ENCODE results near the gene OIP5. TPM values are rescaled to one million over a fixed set of nuclear protein-coding genes. Genes with fewer than 3 reads are reported as not detected.
"Not testable (repeated sequence)": the region's sequence is repeated elsewhere in the genome, so short reads cannot be mapped to it uniquely, and the experiment has no call there.

Gene OIP5
- polyA plus RNA-seq, 3 donors, result 7.2 to 12.2 (median 10.5) TPM

DNA sequence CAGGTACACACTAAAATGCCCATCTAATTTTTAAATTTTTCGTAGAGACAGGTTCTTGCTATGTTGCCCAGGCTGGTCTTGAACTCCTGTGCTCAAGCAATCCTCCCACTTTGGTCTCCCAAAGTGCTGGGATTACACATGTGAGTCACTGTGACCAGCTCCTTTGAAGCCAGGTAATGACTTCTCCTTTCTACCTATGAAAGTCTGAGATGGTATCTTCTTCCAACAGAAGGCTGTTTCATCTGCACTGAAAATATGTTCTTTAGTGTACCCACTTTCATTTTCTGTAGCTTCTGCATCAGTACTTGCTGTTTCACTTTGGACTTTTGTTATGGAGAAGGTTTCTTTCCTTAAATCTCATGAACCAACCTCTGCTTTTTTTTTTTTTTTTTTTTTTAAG, 8.8 kb downstream of the OIP5 start:
- DNase-seq (ENCODE audit: extremely low read depth in 1 of 11, low read depth in 9 of 11, low spot score in 4 of 11), result no peak

DNA sequence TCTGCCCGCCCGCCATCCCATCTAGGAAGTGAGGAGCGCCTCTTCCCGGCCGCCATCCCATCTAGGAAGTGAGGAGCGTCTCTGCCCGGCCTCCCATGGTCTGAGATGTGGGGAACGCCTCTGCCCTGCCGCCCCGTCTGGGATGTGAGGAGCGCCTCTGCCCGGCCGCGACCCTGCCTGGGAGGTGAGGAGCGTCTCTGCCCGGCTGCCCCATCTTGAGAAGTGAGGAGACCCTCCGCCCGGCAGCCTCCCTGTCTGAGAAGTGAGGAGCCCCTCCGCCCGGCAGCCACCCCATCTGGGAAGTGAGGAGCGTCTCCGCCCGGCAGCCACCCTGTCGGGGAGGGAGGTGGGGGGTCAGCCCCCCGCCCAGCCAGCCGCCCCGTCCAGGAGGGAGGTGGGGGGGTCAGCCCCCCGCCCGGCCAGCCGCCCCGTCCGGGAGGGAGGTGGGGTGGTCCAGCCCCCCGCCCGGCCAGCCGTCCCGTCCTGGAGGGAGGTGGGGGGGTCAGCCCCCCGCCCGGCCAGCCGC, 11.5 kb downstream of the OIP5 start:
- DNase-seq (ENCODE audit: extremely low read depth in 1 of 11, low read depth in 9 of 11, low spot score in 4 of 11), result not testable (repeated sequence)

DNA sequence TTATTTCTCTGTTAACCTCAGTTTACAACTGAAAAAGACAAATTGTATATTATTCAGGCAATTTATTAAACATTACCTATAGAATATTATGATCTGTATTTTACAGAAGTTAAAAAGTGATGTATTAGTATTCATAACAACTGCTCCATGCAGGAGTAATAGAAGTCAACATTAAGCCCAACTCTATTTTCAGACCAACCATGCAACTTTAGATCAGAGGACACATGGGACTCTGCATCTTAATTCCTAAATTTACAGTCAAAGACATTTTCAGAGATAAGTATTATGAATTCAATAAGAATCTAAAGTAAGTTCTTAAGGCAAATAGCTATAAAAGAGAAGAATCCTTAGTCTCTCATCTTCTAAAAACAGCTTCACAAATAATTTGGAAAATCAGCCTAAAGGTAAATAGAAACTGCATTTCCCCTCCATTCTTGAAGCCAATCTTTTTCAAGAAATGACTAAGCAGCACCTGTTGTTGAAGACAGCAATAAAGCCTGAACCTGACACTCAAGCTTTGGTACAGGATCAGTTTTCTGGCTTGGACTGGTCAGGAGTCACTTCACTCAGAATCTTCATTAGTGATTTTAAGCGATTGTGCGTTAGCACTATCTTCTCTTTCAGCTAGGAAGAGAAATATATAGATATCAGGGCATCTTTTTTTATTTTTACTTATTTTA, 23.0 kb downstream of the OIP5 start:
- no peak for DNase-seq (ENCODE audit: extremely low read depth in 1 of 11, low read depth in 9 of 11, low spot score in 4 of 11)

DNA sequence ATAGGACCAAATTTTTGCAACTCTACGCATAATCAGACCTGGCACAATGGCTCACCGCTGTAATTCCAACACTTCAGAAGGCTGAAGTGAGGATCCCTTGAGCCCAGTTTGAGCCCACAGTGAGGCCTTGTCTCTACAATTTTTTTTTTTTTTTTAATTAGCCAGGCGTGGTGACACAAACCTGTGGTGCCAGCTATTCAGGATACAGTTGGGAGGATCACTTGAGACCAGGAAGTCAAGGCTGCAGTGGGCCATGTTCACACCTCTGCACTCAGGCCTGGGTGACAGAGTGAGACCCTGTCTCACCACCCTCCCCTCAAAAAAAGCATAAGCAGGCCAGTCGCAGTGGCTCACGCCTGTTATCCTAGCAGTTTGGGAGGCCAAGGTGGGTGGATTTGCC, 24.7 kb downstream of the OIP5 start:
- DNase-seq (ENCODE audit: extremely low read depth in 1 of 11, low read depth in 9 of 11, low spot score in 4 of 11), result no peak

DNA sequence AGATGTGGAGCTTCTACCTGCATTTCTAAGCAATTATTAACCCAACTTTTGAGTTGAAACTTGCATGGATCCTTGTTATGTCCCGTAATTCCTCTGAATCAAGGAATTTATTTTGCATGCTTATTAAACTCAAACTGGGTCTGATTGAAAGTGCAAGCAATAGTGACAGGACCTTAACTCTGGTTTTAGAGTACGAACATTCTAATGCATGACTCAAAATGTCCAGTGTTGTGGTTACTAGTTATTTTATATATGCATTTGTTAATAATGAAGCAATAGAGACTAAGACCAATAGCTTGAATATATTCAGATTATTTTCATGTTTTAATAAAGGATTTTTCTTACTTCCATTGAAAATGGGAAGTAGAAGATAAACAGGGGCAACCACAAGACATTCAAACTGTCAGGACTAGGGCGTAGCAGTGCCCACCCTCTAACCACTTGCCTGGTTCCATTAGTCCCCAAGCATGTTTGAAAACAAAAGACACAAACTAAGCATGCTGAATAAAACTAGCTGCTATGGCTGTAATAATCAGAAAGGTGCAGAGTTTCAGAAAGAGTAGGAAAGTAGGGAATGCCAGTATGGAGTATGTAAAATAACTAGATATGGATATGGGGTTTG, 28.1 kb downstream of the OIP5 start:
- no peak for DNase-seq (ENCODE audit: extremely low read depth in 1 of 11, low read depth in 9 of 11, low spot score in 4 of 11)

DNA sequence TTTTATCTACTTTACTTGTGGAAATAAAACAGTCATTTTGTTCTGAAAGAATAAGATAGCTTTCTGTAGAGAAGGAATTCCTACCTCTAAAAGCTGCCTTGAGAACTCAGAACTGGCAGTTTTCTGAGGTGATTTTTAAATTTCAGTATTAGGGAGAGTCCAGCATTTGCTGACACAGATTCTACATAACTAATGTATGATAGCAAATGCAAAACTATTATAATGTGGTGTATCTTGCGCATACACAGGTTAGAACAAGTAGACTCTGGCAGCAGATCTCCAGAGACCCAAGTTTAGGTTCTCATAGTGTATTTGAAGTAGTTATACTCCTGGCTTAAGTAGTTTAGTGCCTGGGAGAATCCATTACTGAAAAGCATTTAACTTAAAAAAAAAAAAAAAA, 30.8 kb downstream of the OIP5 start:
- no peak for DNase-seq (ENCODE audit: extremely low read depth in 1 of 11, low read depth in 9 of 11, low spot score in 4 of 11)

DNA sequence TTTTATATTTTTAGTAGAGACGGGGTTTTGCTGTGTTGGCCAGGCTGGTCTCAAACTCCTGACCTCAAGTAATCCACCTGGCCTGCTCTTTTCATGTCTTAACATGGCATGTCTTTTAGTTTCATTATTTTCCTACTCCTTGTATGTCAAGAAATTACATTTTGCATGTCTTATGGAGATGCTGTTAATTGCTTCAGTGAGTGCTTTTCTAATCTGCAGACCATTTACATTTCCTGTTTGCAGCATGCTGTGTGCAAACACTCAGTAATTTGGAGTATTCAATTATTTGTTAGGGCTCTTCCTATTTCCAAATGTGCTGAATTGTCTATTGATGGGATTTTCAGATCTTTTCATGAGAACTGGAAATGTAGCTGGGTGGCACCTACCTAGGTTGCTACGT, 31.3 kb downstream of the OIP5 start:
- DNase-seq (ENCODE audit: extremely low read depth in 1 of 11, low read depth in 9 of 11, low spot score in 4 of 11), result not testable (repeated sequence)

DNA sequence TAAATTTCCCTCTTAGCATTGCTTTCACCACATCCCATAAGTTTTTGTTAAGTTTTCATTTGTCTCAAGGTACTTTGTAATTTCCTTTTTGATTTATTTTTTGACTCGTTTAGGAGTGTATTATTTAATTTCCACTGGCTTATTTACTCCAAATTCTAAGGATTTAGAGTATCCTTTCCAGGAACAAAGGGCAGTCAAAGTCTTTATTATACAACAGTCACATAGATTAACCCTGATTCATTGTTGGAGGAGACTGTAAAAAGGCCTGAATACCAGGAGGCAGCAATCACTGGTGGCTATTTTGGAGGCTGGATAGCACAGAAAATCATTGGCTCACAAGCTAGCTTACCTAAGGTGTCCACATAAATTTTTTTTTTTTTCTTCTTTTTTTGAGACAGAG, 39.9 kb downstream of the OIP5 start:
- no peak for DNase-seq (ENCODE audit: extremely low read depth in 1 of 11, low read depth in 9 of 11, low spot score in 4 of 11)

DNA sequence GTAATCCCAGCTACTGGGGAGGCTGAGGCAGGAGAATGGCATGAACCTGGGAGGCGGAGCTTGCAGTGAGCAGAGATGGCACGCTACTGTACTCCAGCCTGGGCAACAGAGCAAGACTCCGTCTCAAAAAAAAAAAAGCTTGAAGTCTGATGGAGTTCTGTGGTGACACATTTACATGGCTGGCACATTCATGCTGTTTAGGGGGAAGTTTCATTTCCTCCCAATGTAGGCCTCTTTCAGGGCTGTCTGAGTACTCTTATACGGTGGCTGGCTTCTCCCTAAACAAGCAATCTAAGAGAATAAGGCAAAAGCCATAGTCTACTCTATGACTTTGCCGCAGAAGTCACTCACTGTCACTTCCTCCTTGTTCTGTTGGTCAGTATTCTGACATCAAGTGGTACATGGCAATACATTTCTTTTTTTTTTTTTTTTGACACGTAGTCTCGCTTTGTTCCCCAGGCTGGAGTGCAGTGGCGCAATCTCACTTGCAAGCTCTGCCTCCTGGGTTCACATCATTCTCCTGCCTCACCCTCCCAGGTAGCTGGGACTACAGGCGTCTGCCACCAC, 41.2 kb downstream of the OIP5 start:
- no peak for DNase-seq (ENCODE audit: extremely low read depth in 1 of 11, low read depth in 9 of 11, low spot score in 4 of 11)

DNA sequence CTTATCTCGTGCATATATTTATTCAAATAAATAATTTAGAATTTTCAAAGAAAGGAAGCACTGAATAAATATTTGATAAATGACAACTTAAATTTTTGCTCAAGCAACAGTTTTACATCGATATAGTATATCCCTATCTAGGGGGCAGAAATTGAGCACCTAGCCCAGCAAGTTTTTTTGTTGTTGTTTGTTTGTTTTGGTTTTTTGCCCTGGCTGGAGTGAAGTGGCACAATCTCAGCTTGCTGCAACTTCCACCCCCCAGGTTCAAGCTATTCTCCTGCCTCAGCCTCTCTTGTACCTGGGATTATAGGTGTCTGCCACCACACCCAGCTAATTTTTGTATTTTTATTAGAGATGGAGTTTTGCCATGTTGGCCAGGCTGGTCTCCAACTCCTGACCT, 42.4 kb downstream of the OIP5 start:
- DNase-seq (ENCODE audit: extremely low read depth in 1 of 11, low read depth in 9 of 11, low spot score in 4 of 11), result no peak

DNA sequence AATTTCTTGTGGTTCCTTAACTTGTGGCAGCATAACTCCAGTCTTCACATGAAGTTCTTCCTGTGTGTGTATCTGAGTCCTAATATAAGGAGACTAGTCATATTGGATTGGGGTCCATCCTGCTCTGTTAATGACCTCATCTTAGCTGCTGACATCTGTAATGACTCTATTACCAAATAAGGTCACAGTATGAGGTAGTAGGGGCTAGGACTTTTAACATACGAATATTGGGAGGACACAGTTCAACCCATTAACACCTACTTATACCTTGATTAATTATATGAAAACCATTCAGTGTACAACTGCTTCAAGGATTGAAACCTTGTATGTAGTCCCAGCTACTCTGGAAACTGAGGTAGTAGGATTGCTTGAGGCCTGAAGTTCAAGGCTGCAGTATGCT, 43.9 kb downstream of the OIP5 start:
- DNase-seq (ENCODE audit: extremely low read depth in 1 of 11, low read depth in 9 of 11, low spot score in 4 of 11), result no peak

DNA sequence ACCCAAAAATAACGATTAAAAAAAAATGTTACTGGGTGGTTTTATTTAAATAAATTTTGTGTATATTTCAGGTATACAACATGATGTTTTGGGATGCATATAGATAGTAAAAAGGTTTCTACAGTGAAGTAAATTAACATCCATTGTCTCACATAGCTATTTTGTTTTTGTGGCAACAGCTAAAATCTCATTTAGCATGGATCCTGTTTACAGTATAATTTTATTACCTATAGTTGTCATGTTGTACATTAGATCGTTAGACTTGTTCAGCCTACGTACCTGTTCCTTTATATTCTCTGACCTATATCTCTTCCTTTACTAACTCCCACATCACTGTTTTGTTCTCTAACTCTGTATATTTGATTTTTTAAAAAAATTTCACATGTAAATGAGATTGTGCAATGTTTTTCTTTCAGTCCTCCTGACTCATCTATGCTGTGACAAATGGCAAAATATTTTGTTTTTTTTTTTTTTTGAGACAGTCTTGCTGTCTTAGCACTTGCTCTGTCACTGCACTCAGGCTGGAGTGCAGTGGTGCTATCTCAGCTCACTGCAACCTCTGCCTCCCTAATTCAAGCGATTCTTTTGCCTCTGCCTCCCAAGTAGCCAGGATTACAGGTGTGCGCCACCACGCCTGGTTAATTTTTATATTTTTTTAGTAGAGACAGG, 45.6 kb downstream of the OIP5 start:
- DNase-seq (ENCODE audit: extremely low read depth in 1 of 11, low read depth in 9 of 11, low spot score in 4 of 11), result no peak

DNA sequence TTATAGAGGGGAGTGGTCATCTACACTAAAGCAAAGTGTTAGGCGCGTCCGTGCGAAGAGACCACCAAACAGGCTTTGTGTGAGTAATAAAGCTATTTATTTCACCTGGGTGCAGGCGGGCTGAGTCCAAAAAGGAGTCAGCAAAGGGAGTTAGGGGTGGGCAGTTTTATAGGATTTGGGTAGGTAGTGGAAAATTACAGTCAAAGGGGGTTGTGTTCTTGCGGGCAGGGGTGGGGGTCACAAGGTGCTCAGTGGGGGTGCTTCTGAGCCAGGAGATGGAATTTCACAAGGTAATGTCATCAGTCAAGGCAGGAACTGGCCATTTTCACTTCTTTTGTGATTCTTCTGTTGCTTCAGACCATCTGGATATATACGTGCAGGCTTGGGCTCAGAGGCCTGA, 47.1 kb downstream of the OIP5 start:
- DNase-seq (ENCODE audit: extremely low read depth in 1 of 11, low read depth in 9 of 11, low spot score in 4 of 11), result no peak

DNA sequence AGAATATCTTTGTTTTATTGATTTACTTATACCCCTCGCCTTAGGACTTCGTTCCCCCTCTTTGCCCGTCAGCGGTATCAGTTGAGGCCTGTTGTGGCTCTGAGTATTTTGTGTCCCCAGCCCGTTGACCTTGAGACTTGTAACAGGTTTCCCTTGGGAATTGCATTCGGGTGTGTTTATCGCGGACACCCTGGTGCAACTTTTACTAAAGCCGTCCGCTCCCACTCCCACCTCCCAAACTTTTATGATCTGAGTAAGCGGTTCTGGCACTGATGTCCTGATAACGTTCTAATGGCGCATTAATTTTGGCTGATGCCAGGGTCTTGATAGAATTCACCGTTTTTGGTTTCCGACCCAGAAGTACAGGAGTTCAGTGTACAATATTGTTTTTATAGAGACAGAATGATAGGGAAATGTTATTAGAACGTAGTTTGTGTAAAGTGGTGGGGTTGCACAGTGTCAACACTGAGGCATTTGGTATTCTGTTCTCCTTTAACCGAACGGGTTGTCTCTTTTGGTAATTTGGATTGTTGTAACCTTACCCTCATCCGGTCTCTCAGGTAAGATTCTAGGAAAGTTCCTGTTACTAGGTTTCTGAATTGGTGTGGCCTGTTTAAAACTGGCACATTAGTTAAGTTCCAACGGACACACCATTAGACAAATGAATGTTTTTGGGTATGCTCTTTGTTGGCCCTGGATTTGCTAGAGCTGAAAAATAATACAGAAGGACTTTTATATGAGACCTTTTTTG, 47.8 kb downstream of the OIP5 start:
- DNase-seq (ENCODE audit: extremely low read depth in 1 of 11, low read depth in 9 of 11, low spot score in 4 of 11), result peak in 6 of 11 donors; percentile 5 to 35 (median 14)

DNA sequence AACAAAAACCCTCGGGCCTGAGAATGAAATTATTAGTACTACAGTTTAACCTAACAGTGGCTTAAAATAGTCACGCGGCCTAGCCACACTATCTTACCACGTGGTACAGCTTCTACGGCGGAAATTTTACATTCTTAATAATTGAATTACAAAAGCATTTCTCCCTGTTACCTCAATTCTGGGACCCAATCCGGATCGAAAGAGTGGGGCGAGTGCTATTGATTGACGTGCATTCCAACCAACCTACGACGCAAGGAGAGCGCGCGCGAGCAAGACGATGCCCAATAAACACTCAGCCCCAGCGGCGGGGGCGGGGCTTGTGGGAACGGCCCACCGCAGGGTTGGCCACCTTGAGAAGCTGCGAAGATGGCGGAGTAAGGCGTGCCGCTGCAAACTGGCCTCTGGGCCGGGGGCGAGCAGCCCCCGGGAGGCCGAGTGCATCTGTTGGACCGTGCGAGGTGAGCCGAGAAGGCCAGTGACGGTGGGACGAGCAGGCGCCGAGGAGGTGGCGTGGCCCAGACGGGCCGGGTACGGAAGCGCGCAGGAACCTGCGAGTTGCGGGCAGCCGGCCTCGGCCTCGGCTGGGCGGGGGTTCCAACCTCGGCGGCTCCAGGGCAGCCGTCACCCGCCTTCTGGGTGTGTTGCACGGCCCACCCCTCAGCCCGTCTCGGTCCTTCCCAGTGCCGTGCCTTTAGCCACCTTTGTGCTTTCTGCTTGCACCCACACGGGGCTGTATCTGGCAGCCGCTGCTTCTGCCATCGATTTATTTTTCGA, 48.6 kb downstream of the OIP5 start:
- DNase-seq (ENCODE audit: extremely low read depth in 1 of 11, low read depth in 9 of 11, low spot score in 4 of 11), result peak; percentile 96 to 99 (median 99)

DNA sequence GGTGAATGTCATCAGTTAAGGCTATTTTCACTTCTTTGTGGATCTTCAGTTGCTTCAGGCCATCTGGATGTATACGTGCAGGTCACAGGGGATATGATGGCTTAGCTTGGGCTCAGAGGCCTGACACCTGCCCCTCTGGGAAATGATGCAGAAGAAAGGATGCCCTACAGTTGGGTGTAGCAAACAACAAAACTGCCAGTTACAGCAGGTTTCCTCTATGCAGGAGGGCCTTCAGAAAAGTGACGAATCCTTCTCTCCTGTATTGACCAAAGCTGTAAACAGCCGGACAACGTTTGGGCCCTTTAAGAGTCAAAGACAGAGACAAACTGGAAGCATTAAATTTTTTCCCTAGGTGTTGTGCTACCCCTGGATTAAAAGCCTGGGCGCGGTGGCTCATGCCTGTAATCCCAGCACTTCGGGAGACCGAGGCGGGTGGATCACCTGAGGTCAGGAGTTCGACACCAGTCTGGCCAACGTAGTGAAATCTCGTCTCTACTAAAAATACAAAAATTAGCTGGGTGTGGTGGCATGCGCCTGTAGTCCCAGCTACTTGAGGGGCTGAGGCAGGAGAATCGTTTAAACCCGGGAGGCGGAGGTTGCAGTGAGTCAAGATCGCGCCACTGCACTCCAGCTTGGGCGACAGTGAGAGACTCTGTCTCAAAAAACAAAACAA, 49.3 kb downstream of the OIP5 start:
- DNase-seq (ENCODE audit: extremely low read depth in 1 of 11, low read depth in 9 of 11, low spot score in 4 of 11), result not testable (repeated sequence)

DNA sequence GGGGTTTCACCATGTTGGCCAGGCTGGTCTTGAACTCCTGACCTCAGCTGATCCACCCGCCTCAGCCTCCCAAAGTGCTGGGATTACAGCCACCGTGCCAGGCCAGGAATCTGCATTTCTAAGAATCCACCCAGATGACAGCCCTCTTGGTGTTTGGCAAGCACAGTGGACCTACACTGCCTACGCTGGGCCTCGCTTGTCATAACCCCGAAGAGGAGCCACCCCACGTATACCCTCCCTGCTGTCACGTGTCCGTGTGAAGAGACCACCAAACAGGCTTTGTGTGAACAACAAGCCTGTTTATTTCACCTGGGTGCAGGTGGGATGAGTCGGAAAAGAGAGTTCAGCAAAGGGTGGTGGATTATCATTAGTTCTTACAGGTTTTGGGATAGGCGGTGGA, 50.0 kb downstream of the OIP5 start:
- DNase-seq (ENCODE audit: extremely low read depth in 1 of 11, low read depth in 9 of 11, low spot score in 4 of 11), result not testable (repeated sequence)

DNA sequence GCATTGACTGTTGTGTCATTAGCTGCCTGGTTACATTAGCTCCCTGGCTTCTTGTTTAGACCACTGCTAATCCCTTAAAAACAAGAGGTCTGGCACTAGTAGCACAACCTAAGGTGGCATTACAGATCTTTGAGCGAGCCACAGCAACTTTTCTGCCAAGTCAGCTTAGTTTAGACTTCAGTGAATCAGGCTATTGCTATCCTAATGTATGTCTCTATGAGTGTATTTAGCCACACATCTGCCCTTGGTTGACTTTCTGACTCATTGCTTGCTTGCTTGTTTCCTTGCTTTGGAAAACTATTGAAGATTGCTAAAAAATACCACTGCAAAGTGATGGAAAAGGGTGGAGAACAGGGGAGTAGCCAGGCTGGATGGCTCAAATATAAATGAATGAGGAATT, 51.2 kb downstream of the OIP5 start:
- no peak for DNase-seq (ENCODE audit: extremely low read depth in 1 of 11, low read depth in 9 of 11, low spot score in 4 of 11)

Measured in renal cortex interstitium (tissue), 11 donors.